Activated T-cell treated with anti-CD3 and anti-CD28 coated beads, Interleukin-2, amount 50 U/mL, for 72 hours (primary cell): ENCODE results near the gene WDR1. TPM values are rescaled to one million over a fixed set of nuclear protein-coding genes. Genes with fewer than 3 reads are reported as not detected.

Experiments
- ATAC-seq, 2 donors: fragments of 150-1000 bp; cut with Tn5 transposase; replicated peaks in 1 of 2; 2 replicates each; pipeline ENCODE4 v1.10.0; 2021; ENCODE audit warnings: moderate library complexity in 2 of 2, mild to moderate bottlenecking in 1 of 2
- DNase-seq, 2 donors: peaks; one replicate each; pipeline ENCODE4 v3.0.0; 2021 to 2022; ENCODE audit warnings: mixed read lengths in 1 of 2
- H3K27ac Mint-ChIP-seq: one replicate; pipeline ENCODE4 v1.8.0; 2022; ENCODE audit warnings: mild to moderate bottlenecking, moderate library complexity, mixed read lengths
- H3K27me3 Mint-ChIP-seq: one replicate; pipeline ENCODE4 v1.8.0; 2022; ENCODE audit warnings: low read depth, mixed read lengths
- H3K36me3 Mint-ChIP-seq, 2 donors: one replicate each; pipeline ENCODE4 v1.8.0; 2022; ENCODE audit warnings: mixed read lengths in 2 of 2, mild to moderate bottlenecking in 1 of 2; ENCODE audit not compliant: insufficient read depth in 2 of 2
- H3K4me1 Mint-ChIP-seq: one replicate; pipeline ENCODE4 v1.8.0; 2022; ENCODE audit warnings: low read depth, mixed read lengths
- H3K4me3 Mint-ChIP-seq, 2 donors: one replicate each; pipeline ENCODE4 v1.8.0; 2022; ENCODE audit warnings: mild to moderate bottlenecking in 2 of 2, mixed read lengths in 2 of 2, moderate library complexity in 2 of 2
- H3K9me3 Mint-ChIP-seq, 2 donors: one replicate each; pipeline ENCODE4 v1.8.0; 2022; ENCODE audit warnings: mixed read lengths in 2 of 2
- total RNA-seq, 2 donors: library from RNA; stranded (reverse); gene quantifications; one replicate each; pipeline ENCODE4 v1.2.3, GENCODE V29; 2022

WDR1 gene
- total RNA-seq, 2 donors from 2014 or later = 304 to 326 TPM

GRCh38 chr4:10080589-10081217 lies 35.9 kb downstream of the WDR1 start:
- no peaks in the 10 kb centered on the region for H3K27me3 Mint-ChIP-seq
- no peak overlapping the region for H3K27ac Mint-ChIP-seq
- no peak overlapping the region for H3K4me3 Mint-ChIP-seq
- H3K9me3 Mint-ChIP-seq = no peaks in the 10 kb centered on the region
- ATAC-seq (no peak), DNase-seq (no peak)
- H3K36me3 Mint-ChIP-seq = peaks cover 8 to 18% of the 10 kb centered on the region in 2 donors
- no peaks in the 10 kb centered on the region for H3K4me1 Mint-ChIP-seq

GRCh38 chr4:10079912-10080588 lies 36.5 kb downstream of the WDR1 start:
- DNase-seq (no peak), ATAC-seq (no peak)
- H3K36me3 Mint-ChIP-seq = peaks cover 10 to 17% of the 10 kb centered on the region in 2 donors
- no peak overlapping the region for H3K4me3 Mint-ChIP-seq
- no peaks in the 10 kb centered on the region for H3K27me3 Mint-ChIP-seq
- no peaks in the 10 kb centered on the region for H3K4me1 Mint-ChIP-seq
- H3K27ac Mint-ChIP-seq = no peak overlapping the region
- no peaks in the 10 kb centered on the region for H3K9me3 Mint-ChIP-seq

- ATAC-seq (no peak), DNase-seq (no peak)
- Mint-ChIP-seq H3K36me3 (peaks cover 10 to 15% of the 10 kb centered on the region in 2 donors), H3K27me3 (no peaks in the 10 kb centered on the region), H3K4me1 (no peaks in the 10 kb centered on the region), H3K4me3 (no peak overlapping the region), H3K9me3 (no peaks in the 10 kb centered on the region), H3K27ac (no peak overlapping the region)
Measured at GRCh38 chr4:10079256-10079655, 37.3 kb downstream of the WDR1 start.

GRCh38 chr4:10078481-10079233 lies 37.9 kb downstream of the WDR1 start:
- Mint-ChIP-seq H3K36me3 (peaks cover 10 to 15% of the 10 kb centered on the region in 2 donors), H3K4me1 (no peaks in the 10 kb centered on the region), H3K4me3 (no peak overlapping the region), H3K27me3 (no peaks in the 10 kb centered on the region), H3K9me3 (no peaks in the 10 kb centered on the region), H3K27ac (no peak overlapping the region)
- no peak for DNase-seq
- ATAC-seq = no peak

GRCh38 chr4:10077483-10078335 lies 38.9 kb downstream of the WDR1 start:
- Mint-ChIP-seq H3K9me3 (no peaks in the 10 kb centered on the region), H3K4me3 (no peak overlapping the region), H3K27me3 (no peaks in the 10 kb centered on the region), H3K36me3 (peaks cover 11 to 17% of the 10 kb centered on the region in 2 donors), H3K4me1 (no peaks in the 10 kb centered on the region), H3K27ac (no peak overlapping the region)
- ATAC-seq = no peak
- DNase-seq = no peak

GRCh38 chr4:10077076-10077475 lies 39.5 kb downstream of the WDR1 start:
- ATAC-seq = no peak
- Mint-ChIP-seq H3K4me3 (no peak overlapping the region), H3K9me3 (no peaks in the 10 kb centered on the region), H3K4me1 (no peaks in the 10 kb centered on the region), H3K27me3 (no peaks in the 10 kb centered on the region), H3K36me3 (peaks cover 11 to 17% of the 10 kb centered on the region in 2 donors), H3K27ac (no peak overlapping the region)
- no peak for DNase-seq

- Mint-ChIP-seq H3K27me3 (no peaks in the 10 kb centered on the region), H3K4me1 (no peaks in the 10 kb centered on the region), H3K9me3 (no peaks in the 10 kb centered on the region), H3K36me3 (peaks cover 9 to 12% of the 10 kb centered on the region in 2 donors), H3K4me3 (no peak overlapping the region), H3K27ac (no peak overlapping the region)
- DNase-seq (no peak), ATAC-seq (peak; percentile 5 to 15)
Measured at GRCh38 chr4:10075953-10076391, 40.6 kb downstream of the WDR1 start.

- no peak overlapping the region for H3K27ac Mint-ChIP-seq
- no peaks in the 10 kb centered on the region for H3K4me1 Mint-ChIP-seq
- H3K9me3 Mint-ChIP-seq = no peaks in the 10 kb centered on the region
- ATAC-seq (no peak), DNase-seq (no peak)
- H3K27me3 Mint-ChIP-seq = no peaks in the 10 kb centered on the region
- peaks cover 8 to 12% of the 10 kb centered on the region in 2 donors for H3K36me3 Mint-ChIP-seq
- H3K4me3 Mint-ChIP-seq = no peak overlapping the region
Measured at GRCh38 chr4:10075158-10075863, 41.3 kb downstream of the WDR1 start.

GRCh38 chr4:10074767-10075105 lies 41.9 kb downstream of the WDR1 start:
- H3K27ac Mint-ChIP-seq = peak overlapping the region; percentile 33
- ATAC-seq = no peak
- H3K36me3 Mint-ChIP-seq = peaks cover 8 to 12% of the 10 kb centered on the region in 2 donors

GRCh38 chr4:10074076-10074766 lies 42.4 kb downstream of the WDR1 start:
- Mint-ChIP-seq H3K27me3 (no peaks in the 10 kb centered on the region), H3K4me3 (no peak overlapping the region), H3K27ac (peak overlapping the region; percentile 33), H3K4me1 (no peaks in the 10 kb centered on the region), H3K9me3 (no peaks in the 10 kb centered on the region), H3K36me3 (peaks cover 4 to 11% of the 10 kb centered on the region in 2 donors)
- DNase-seq = no peak
- ATAC-seq = no peak

More at GRCh38 chr4:10074767-10075105, 41.9 kb downstream of the WDR1 start:
- Mint-ChIP-seq H3K27me3 (no peaks in the 10 kb centered on the region), H3K9me3 (no peaks in the 10 kb centered on the region), H3K4me3 (no peak overlapping the region), H3K4me1 (no peaks in the 10 kb centered on the region)
- DNase-seq = no peak

- peaks cover 7 to 16% of the 10 kb centered on the region in 2 donors for H3K36me3 Mint-ChIP-seq
- no peak overlapping the region for H3K4me3 Mint-ChIP-seq
- DNase-seq = no peak
- H3K27me3 Mint-ChIP-seq = no peaks in the 10 kb centered on the region
- ATAC-seq = no peak
- no peaks in the 10 kb centered on the region for H3K9me3 Mint-ChIP-seq
- no peak overlapping the region for H3K27ac Mint-ChIP-seq
- H3K4me1 Mint-ChIP-seq = no peaks in the 10 kb centered on the region
Measured at GRCh38 chr4:10072420-10073017, 44.1 kb downstream of the WDR1 start.
